UCSD-AML1 (cell line): ENCODE results near the gene UGT1A9.
"Not testable (repeated sequence)": the region's sequence is repeated elsewhere in the genome, so short reads cannot be mapped to it uniquely, and the experiment has no call there.

Experiments
- DNase-seq: peaks from one replicate; lab custom pipeline; 2025; ENCODE audit not compliant: unreplicated experiment; lab: John Stamatoyannopoulos, UW

Gene UGT1A9

DNA sequence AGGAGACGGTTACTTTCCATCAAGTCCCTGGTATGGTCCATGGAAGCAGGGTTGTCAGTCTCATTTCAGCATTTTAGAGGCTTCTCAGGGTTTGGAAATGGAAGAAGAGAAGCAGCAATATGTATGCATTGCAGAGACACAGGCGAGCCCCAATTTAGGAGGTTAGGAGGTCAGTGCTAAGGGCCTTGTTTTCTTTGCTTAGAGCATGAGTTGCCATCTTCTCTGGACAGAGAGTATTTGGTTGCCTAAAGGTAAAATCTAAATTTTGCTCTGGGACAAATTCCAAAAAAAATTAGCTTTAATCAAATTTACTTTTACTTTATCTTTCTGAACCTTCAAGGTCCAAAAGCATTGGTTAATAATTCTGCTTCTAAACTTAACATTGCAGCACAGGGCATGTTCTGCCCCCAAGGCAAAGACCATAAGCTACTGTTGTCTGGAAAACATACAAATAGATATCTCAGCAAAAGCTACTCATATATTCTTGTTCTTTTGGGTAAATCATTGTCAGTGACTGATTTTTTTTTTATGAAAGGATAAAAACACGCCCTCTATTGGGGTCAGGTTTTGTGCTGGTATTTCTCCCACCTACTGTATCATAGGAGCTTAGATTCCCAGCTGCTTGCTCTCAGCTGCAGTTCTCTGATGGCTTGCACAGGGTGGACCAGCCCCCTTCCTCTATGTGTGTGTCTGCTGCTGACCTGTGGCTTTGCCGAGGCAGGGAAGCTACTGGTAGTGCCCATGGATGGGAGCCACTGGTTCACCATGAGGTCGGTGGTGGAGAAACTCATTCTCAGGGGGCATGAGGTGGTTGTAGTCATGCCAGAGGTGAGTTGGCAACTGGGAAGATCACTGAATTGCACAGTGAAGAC, at the start of gene UGT1A9:
UGT1A9 (plus strand) TSS at position 609 of the 872 bp plus-strand sequence; CDS start at position 646, 37 bp downstream.
- no peak for DNase-seq

DNA sequence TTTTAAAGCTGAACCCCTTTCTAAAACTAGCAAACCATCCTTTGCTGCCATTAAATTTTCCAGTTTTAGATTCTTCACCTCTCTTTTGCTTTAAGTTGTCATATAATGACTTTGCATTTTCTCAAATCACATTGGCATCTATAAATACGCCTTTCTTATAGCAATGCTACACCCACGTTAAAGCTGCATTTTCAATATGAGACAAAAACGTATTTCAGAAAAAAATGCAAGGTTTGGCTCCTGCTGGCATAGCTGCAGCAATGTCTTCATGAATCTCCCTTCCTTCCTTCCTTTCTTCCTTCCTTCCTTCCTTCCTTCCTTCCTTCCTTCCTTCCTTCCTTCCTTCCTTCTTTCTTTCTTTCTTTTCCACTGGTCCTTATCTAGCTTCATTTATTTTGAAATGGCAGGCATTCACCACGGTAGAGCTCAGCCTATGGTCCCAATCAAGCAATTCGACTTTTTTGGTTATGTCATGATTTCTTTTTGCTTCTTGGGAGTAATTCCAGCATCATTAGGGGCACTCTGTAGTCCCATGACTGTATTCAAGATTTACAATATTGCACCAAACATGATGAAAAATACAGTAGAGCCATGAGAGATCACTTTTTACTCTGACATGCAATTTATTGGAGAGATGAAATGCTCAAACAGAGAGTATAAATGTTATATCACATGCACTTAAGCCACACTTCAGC, 44.2 kb upstream of the UGT1A9 start:
- no peak for DNase-seq

DNA sequence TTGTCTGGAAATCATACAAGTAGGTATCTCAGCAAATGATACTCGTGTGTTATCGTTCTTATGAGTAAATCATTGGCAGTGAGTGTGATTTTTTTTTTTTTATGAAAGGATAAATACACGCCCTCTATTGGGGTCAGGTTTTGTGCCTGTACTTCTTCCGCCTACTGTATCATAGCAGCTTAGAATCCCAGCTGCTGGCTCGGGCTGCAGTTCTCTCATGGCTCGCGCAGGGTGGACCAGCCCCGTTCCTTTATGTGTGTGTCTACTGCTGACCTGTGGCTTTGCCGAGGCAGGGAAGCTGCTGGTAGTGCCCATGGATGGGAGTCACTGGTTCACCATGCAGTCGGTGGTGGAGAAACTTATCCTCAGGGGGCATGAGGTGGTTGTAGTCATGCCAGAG, 35.4 kb upstream of the UGT1A9 start, which contains the start of gene UGT1A10:
UGT1A10 (plus strand) TSS at position 143 of the 400 bp plus-strand sequence; CDS start at position 218, 75 bp downstream.
- DNase-seq = not testable (repeated sequence)

DNA sequence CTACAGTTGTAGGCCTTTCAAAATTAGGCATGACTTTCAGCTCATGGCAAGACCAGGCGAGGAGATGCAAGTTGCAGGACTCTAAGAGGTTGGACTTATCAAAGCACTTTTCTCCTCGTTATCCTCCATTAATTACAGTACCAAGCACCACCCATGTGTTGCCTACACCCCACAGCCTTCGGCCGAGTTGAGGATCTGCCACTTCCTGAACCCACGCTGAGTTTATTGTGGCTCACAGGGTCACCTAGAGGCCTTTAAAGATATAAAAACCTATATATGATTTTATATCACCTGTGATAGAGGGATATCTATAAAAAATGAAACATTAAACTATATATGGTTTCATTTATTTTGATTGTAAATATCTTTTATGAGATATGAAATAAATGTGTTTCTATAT, 32.9 kb upstream of the UGT1A9 start:
- no peak for DNase-seq

DNA sequence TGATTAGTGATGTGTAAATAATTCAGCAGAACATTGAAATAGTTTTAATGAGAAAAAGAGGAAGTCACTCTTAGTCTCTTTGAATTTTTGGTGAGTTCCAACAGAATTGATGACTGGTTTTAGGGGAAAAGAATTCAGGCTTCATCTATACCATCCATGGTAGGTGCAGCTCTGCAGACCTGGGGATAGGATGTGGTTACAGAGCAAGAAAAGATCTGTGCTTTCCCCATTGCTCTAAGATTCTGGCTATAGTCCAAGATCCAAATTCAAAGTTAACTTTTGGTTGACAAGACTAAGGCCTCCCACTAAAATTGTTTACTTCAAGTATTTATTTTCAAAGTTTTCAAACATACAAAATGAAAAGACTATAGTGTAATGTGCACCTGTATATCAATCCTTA, 31.8 kb upstream of the UGT1A9 start:
- DNase-seq = no peak

DNA sequence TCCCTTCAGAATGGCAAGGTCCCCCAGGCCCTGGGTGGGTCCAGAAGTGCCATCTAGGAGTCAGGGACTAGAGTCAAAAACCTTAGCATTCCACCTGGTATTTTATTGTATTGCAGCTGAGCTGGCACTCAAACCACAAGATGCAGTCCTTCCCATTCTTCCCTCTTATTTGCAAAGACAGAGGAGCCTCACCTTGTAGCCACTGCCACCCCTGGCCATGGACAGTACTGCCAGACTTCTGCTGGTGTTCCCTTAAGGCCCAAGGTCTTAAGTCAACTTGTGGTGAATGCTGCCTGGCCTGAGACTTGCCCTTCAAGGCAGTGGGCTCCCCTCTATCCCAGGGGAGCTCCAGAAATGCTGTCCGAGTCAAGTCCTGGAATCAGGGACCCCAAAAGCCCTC, 28.6 kb upstream of the UGT1A9 start:
- DNase-seq = no peak

DNA sequence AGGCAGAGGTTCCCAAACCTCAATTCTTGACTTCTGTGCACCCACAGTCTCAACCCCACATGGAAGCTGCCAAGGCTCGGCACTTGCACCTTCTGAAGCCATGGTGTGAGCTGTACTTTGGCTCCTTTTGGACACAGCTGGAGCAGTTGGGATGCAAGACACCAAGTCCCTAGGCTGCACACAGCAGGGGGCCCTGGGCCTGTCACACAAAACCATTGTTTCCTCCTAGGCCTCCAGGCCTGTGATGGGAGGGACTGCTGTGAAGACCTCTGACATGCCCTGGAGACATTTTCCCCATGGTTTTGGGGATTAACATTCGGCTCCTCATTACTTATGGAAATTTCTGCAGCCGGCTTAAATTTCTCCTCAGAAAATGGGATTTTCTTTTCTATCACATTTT, 25.7 kb upstream of the UGT1A9 start:
- DNase-seq = not testable (repeated sequence)

DNA sequence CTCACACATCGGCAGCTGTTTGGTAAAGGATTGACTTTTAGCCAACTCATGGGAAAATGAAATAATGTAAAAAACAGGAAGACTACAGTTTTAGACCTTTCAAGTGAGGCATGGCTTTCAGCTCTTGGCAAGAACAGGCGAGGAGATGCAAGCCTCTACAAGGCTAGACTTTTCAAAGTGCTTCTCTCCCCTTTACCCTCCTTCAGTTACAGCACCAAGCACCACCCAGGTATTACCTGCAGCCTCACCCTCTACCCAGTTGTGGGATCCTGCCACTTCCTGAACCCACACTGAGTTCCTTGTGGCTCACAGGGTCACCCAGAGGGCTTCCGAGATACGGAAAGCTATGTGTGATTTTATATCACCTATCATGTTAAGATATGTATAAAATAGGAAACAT, 20.7 kb upstream of the UGT1A9 start:
- DNase-seq = no peak

DNA sequence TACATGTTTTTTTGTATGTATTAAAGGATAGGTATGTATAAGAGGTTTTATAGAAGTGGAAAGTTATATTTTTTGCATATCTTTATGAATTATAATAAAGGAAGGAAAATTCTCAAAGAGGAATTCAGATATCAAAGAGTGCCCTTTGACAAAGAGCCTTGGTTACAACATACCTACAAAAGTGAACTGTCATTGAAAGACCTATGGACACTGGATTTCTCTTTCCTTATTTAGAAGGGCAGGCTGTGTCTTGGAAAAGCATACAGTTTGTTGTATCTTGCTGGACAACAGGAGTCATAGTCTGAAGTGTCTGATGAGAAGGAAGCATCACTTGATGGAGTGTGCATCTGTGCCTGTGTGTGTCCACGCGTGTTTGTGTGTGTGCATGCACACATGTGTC, 20.3 kb upstream of the UGT1A9 start:
- DNase-seq = no peak

DNA sequence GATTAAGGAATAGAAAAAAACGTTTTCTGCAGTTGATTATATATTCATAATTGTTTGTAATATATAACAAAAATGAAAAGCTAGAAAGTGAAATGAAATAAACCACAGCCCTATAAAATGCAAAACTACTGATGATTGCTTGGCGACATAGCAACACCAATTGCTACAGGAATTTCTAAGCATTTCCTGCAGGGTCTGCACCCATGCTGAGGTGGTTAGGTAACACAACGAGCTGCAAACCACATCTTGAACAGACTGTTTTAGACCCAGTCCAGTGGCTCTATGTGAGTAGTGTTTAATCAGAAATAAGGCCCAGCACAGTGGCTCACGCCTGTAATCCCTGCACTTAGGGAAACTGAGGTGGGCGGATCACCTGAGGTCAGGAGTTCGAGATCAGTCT, 17.2 kb upstream of the UGT1A9 start:
- DNase-seq = no peak

DNA sequence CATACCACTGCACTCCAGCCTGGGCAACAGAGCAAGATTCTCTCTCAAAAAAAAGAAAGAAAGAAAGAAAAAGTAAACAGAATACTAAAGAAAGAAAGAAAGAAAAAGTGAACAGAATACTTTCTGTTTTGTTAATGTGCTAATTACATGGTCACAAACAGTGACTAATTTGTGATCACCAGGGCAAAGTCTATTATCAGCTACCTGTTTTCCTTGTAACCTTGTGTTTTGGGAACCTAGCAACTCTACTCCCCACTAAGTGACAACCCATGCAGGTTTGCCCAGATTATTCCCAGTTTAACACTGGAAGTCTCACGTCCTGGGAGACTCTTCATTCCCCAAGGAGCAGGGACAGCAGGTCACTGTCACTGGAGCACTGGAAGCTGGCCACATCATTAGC, 16.7 kb upstream of the UGT1A9 start:
- DNase-seq = no peak

DNA sequence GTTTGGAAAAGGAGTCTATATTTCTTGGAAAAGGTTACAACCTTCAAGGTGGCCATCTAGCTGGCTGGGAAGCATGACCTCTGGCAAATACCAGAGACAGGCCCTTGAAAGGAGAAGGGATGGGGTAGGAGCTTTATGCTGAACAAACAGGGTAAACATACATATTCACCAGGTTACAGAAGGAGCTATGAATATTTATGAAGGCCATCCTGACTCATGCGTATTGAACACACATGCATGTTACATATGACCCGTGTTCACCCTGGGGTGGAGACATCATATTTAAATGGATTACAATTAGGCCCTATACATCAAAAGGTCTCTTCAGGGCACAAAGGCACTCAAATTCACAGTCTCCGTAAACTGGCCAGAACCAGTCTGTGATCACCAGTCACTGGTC, 15.8 kb upstream of the UGT1A9 start:
- DNase-seq = not testable (repeated sequence)

DNA sequence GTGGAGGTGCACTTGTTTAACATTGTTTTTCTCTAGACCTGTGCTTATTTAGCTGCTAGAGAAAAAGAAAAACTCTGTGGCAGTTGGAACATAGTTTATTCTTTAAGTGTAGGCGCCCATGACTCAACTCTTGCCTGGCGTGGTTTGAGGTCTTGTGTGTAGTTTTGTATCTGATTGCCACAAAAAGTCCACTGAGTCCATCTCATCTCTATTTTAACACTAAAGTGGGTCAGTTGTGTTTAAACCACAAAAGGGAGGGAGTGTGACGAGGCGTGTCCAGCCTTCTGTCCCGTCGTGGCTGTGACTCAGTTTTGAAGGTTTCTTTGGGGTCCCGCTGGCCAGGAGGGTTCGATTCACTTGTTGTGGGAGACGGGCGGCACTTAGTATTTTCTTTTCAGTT, 15.3 kb upstream of the UGT1A9 start:
- no peak for DNase-seq

DNA sequence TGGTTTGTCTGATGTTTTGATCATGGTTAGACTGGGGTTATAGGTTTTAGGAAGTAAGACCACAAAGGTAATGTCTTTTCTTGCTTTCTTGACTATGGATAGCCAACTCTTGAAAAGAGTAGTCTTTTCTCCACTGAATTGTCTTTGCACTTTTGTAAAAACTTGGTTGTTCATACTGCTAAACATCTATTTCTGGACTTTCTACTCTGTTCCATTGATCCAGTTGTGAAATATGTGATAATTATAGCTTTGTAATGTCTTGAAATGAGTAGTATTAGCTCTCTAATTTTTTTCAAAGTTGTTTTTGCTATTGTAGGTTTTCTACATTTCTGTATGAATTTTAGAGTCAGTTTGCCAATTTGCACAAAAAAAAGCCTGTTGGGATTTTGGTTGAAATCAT, 13.1 kb upstream of the UGT1A9 start:
- DNase-seq = no peak

DNA sequence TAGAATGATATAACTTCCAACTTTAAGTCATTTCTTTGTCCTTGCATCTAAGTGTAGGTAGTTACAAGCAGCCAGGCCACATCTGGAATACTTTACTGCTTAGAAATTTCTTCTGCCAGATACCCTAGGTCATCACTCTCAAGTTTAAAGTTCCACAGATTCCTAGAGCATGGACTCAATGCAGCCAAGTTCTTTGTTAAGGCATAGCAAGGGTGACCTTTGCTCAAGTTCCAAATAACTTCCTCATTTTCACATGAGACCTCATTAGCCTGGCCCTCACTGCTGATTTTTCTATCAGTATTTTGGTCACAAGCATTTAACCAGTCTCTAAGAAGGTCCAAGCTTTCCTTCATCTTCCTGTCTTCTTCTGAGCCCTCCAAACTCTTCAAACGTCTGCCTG, 7.8 kb upstream of the UGT1A9 start:
- no peak for DNase-seq

DNA sequence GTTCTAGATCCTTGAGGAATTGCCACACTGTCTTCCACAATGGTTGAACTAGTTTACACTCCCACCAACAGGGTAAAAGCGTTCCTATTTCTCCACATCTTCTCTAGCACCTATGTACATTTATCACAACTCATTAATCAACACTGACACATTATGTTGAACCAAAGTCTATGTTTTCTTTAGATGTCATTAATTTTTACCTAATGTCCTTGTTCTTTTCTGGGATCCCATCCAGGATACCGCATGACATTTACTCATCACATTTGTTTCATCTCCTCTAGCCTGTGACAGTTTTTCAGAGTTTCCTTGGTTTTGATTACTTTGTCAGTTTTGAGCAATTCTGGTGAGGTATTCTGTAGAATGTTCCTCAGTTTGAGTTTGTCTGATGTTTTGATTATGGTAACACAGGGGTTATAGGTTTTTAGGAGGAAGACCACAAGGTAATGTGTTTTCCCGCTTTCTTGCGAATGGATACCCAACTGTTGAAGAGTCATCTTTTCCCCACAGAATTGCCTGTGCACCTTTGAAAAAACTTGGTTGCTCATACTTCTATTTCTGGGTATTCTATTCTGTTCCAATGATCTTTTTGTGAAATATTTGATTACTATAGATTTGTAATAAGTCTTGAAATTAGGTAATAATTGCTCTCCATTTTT, 3.0 kb upstream of the UGT1A9 start:
- no peak for DNase-seq

DNA sequence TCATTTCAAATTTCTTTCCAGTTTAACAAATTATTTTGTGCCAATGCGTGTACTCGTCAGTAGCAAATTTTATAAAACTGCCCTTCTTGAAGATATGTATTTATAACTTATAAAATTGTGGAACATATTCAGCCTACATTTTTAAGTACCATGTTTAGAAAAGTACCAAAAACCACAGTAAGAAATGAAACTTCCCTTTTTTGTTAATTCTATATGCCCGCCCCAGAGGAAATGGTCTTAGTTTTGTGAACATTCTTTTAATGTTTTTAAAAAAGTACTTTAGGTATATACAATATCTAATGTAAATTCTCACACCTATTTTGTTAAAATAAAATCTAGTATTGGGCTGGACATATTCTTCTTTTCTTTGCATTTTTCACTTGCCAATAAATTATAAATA, 1.2 kb downstream of the UGT1A9 start:
- no peak for DNase-seq

DNA sequence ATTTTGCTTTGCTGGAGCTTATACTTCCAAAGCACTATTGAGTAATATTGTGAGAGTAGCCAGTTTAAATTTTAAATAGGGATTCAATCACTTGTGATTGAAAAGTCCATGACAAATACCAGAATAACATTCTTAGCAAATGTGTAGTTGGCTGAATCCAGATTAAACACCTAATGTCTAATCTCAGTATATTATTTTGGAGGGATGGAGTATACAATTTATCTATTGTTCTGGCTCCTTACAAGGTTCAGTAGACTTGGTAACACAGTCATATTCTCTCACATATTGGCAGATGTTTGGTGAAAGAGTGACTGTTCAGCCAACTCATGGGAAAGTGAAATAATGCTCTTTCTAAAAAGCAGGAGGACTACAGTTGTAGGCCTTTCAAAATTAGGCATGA, 2.2 kb downstream of the UGT1A9 start:
- no peak for DNase-seq

DNA sequence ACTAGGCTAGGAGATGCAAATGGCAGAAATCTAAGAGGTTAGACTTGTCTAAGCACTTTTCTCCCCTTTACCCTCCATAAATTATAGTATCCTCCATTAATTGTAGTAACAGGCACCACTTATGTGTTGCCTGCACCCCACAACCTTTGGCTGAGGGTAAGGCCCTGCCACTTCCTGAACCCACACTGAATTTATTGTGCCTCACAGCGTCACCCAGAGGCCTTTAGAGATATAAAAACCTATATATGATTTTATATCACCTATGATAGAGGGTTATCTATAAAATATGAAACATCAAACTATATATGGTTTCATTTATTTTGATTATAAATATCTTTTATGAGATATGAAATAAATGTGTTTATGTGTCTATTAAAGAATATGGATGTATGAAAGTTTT, 2.6 kb downstream of the UGT1A9 start:
- no peak for DNase-seq

DNA sequence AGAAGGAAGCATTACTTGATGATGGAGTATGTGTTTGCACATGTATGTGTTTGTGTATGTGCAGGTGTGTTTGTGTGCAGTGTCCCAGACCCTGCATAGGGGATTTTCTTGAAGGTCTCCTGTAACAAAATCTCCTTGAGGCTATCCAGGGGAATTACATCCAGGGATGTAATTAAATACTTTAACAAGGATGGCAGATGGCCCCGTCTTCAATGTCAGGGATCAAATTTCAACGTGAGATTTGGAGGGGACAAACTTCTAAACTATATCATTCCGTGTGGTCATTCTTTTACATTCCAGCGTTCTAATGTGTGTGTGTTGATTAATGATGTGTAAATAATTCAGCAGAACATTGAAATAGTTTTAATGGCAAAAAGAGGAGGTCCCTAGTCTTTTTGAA, 3.3 kb downstream of the UGT1A9 start:
- no peak for DNase-seq

DNA sequence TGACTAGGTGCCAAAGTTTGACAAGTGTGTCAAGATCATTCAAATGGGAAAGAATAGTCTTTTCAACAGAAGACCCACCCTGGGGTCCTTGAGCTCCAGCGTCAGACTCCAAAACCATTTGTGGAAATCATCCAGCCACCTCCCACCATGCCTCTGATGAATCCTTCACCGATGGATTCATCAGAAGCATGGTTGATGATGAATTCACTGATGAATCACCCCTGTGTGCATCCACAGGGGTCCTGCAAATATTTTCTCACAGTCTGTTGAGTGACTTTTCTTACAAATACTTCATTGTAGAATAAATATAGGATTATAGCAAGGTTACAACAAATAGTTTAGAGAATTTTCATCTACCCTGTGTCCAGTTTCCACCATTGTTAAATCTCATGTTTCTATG, 4.3 kb downstream of the UGT1A9 start:
- DNase-seq = no peak

DNA sequence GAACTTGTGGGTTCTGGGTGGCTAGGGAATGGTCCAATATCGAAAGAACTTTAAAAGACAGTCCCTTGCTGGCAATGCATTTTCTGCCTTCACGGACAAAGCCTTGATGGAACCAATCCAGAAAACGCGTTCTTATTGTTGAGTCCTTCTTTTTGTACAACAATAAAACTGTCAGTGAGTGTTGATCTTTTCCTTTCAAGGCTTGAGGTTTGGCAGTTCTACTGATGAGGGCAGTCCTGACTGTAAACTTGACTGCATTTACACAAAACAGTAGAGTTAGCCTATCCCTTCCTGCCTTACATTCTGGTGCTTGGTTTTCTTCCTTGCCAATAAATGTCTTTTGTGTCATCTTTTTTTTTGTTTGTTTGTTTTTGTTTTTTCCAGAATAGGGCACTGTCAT, 7.5 kb downstream of the UGT1A9 start:
- no peak for DNase-seq
